Measurements from ENCODE around the gene PDK4.
"Not testable (repeated sequence)": the region's sequence is repeated elsewhere in the genome, so short reads cannot be mapped to it uniquely, and the experiment has no call there.

The PDK4 gene

GRCh38 chr7:95604397-95604796, 8.1 kb upstream of the PDK4 start:
- not testable (repeated sequence) for DNase-seq

GRCh38 chr7:95602421-95602820, 6.1 kb upstream of the PDK4 start:
- DNase-seq: no peak

GRCh38 chr7:95601316-95601715, 5.0 kb upstream of the PDK4 start:
- DNase-seq: no peak

GRCh38 chr7:95599069-95599468, 2.8 kb upstream of the PDK4 start:
- DNase-seq: no peak

GRCh38 chr7:95598511-95598910, 2.2 kb upstream of the PDK4 start:
- no peak for DNase-seq

GRCh38 chr7:95595746-95596197, 544 bp downstream of the PDK4 start:
- no peak for DNase-seq

GRCh38 chr7:95594185-95594584, 2.1 kb downstream of the PDK4 start:
- DNase-seq: no peak

- DNase-seq: no peak
Observed at GRCh38 chr7:95593343-95593742, 3.0 kb downstream of the PDK4 start.

- no peak for DNase-seq
Observed at GRCh38 chr7:95592570-95592969, 3.7 kb downstream of the PDK4 start.

GRCh38 chr7:95590387-95591248, 5.7 kb downstream of the PDK4 start:
- no peak for DNase-seq

GRCh38 chr7:95589766-95590165, 6.5 kb downstream of the PDK4 start:
- DNase-seq: no peak

- DNase-seq: no peak
Observed at GRCh38 chr7:95589031-95589430, 7.3 kb downstream of the PDK4 start.

- DNase-seq: no peak
Observed at GRCh38 chr7:95586951-95587301, 9.4 kb downstream of the PDK4 start.

GRCh38 chr7:95585426-95585789, 10.9 kb downstream of the PDK4 start:
- no peak for DNase-seq

- DNase-seq: no peak
Observed at GRCh38 chr7:95584769-95585425, 11.4 kb downstream of the PDK4 start.

GRCh38 chr7:95583834-95584621, 12.3 kb downstream of the PDK4 start:
- DNase-seq: no peak

GRCh38 chr7:95582578-95583293, 13.6 kb downstream of the PDK4 start:
- no peak for DNase-seq

GRCh38 chr7:95581467-95581866, 14.8 kb downstream of the PDK4 start:
- DNase-seq: no peak

GRCh38 chr7:95579318-95579717, 17.0 kb downstream of the PDK4 start:
- DNase-seq: no peak

GRCh38 chr7:95578299-95578855, 17.9 kb downstream of the PDK4 start:
- peak; percentile 3 for DNase-seq

- DNase-seq: no peak
Observed at GRCh38 chr7:95577137-95577536, 19.2 kb downstream of the PDK4 start.

- DNase-seq: no peak
Observed at GRCh38 chr7:95569720-95570119, 26.6 kb downstream of the PDK4 start.

- no peak for DNase-seq
Observed at GRCh38 chr7:95560674-95561073, 35.6 kb downstream of the PDK4 start.

All from NCI-H774 (cell line).